Keratinocyte (primary cell): Measurements from ENCODE around the gene SNRPD1.

Source experiments
- EZH2 ChIP-seq: IDR thresholded peaks from one replicate; pipeline ENCODE4 v1.6.1; 2012; ENCODE audit warnings: inconsistent platforms, mild to moderate bottlenecking, low read length, moderate library complexity
- TF ChIP-seq, protein P1 (sequence below), 3 experiments: IDR thresholded peaks in 1 of 3; conservative IDR thresholded peaks in 1 of 3; optimal IDR thresholded peaks in 1 of 3; 2 replicates in 2 of 3; 3 replicates in 1 of 3; pipeline versions ENCODE3 to v1.5.1; 2011; ENCODE audit warnings: low read length in 3 of 3, mild to moderate bottlenecking in 3 of 3, moderate library complexity in 2 of 3, control low read depth in 1 of 3, inconsistent platforms in 1 of 3; ENCODE audit not compliant: insufficient read depth in 2 of 3; ENCODE audit errors: extremely low read depth in 1 of 3

DNA sequence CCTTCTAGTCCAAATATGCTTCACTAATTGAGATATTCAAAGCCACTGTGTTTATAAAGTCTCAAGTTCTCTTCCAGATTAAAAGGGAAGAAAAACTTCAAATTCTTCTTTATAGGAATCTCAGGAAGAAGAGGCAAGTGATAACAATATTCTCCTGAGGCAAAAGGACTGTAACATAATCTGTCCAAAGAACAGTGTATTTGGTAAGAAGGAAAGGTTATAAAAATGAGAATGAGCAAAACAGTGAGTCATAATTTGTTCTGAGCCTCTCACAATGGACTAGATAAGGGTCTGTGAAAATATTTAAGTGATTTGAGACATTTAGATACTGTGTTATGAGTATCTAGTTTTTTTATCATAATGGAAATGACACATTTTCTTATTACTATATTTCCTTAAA, 44.3 kb downstream of the SNRPD1 start:
- TF ChIP-seq, protein P1, sequence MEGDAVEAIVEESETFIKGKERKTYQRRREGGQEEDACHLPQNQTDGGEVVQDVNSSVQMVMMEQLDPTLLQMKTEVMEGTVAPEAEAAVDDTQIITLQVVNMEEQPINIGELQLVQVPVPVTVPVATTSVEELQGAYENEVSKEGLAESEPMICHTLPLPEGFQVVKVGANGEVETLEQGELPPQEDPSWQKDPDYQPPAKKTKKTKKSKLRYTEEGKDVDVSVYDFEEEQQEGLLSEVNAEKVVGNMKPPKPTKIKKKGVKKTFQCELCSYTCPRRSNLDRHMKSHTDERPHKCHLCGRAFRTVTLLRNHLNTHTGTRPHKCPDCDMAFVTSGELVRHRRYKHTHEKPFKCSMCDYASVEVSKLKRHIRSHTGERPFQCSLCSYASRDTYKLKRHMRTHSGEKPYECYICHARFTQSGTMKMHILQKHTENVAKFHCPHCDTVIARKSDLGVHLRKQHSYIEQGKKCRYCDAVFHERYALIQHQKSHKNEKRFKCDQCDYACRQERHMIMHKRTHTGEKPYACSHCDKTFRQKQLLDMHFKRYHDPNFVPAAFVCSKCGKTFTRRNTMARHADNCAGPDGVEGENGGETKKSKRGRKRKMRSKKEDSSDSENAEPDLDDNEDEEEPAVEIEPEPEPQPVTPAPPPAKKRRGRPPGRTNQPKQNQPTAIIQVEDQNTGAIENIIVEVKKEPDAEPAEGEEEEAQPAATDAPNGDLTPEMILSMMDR (optimal IDR thresholded peaks at IDR 0.05 in 1 of 3, IDR thresholded peaks at IDR 0.05 in 1 of 3, conservative IDR thresholded peaks at IDR 0.05 in 1 of 3; ENCODE audit: extremely low read depth in 1 of 3, insufficient read depth in 2 of 3, low read length in 3 of 3): no peak
- TF ChIP-seq EZH2: no peak
